SIG-M5 treated with dmso at 0.1 percent for 504 hours (cell line): ENCODE measurements around the gene BCORL1.

ENCODE experiments used
- DNase-seq: peaks from one replicate; lab custom pipeline; 2025; ENCODE audit not compliant: unreplicated experiment; lab: John Stamatoyannopoulos, UW

BCORL1 gene

DNA sequence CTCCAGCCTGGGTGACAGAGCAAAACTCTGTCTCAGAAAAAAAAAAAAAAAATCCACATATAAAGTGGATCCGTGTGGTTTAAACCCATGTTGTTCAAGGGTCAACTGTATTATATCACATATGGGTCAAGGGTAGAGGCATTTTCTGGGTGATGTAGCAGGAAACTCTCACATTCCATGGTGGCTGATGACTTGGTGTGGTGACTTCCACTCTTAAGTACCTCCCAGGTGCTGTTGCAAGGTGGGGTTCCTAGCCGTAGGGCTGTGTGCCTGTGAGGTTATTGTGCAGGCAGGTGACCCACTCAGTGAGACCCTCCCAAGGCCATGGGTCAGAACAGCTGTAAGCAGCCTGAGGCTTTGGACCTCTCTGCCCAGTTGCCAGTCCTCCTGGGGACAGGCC is 110.8 kb downstream of the BCORL1 start:
- DNase-seq = no peak

DNA sequence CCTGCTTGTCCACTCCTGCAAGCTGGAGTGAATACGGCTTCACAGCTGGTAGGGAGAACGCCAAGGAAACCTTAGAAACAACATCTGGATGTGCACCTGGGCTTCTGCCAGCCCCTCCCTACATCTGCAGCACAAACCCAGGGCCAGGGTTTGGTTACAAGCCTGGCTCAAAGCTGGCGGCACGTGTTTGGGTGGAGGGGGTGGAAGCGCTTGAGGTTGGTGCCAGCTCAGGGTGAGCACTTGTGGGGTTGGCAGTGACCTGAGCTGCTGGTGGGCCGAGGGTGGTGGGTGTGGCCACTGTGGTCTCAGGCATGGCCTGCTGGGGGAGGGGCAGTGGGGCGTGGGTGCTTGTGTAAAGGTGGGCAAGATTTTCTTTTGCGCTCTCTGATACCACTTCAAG is 112.3 kb downstream of the BCORL1 start:
- no peak for DNase-seq

DNA sequence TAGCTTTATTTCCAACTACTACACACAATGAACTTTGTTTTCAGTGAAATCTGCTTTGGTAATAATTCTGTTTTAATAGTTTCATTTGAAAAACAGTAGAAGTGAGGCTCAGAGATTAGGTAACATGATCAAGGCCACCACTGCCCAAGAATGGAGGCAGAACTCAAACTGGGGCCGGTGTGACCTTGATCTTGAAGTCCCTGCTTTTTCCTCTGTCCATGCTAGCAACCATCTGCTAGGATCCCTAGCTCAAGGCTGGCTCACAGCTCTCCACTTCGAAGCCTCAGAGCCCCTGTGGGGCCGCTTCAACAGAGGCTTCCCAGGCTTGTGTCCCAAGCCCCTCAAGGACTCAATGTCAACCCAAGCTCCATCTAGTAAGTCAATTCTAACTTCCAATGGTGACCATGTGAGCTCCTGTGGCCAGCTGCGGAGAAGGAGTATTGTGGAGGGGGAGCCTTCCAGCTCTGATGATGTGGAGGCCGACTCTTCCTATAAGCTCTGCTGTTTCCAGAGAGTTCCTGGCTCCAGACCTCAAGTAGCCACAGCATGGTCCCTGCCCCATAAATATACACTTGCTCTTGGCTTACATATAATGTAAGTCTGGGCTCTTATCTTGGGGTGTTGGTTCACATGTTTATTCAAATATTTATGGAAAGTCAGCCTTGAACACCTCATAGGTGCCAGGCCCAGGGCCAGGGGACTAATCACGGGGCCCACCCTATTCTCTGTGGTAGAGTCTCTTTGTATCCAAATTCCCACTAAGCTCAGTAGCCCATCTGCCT is 113.0 kb downstream of the BCORL1 start:
- no peak for DNase-seq

DNA sequence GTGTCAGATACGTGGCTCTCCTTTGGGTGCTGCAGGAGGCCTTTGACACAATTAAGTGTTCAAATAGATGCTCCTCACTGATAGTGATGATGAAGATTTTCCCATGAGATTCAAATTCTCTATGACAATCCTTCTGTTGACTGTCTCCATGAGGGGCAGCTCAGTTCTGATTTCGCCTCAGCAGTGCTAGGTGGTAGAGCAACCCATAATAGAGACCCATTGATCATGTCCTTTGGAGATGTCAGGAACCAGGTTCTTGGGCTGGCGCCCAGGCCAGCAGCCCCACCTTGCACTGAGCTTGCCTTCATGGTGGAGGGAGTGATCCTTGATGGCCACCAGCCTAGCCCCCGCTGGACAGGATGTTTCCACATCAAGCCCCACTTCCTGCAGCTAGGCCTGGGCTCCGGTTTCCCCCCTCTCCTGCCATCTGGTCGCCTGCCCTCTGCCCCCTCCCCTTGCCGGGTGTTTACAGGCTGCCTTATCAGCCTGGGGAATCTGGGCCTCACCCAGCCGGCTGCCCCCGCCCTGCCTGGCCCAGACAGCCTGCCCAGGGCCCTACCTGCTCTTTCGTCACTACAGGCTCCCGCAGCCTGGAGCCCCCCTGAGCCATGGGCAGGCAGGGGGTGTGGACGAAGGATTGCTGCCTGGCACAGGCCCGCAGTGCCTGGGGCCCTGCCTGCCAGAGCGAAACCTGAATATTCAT is 115.2 kb downstream of the BCORL1 start:
- no peak for DNase-seq

DNA sequence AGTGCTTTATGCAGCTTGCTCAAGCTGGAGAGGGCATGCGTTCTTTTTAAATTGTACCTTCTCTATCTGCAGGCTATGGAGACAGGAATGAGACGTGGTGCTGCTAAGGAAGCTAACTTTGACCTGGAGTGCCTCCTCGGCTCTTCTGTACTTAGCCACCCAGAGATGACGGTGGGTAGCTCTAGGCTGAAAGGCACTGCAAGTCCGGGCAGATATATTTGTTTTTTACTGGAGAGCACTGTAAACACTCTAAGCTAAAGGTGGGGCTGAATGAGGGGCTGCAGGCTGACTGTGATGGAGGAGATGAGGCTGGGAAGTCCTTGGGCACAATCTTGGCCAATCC is 115.7 kb downstream of the BCORL1 start:
- DNase-seq = no peak

DNA sequence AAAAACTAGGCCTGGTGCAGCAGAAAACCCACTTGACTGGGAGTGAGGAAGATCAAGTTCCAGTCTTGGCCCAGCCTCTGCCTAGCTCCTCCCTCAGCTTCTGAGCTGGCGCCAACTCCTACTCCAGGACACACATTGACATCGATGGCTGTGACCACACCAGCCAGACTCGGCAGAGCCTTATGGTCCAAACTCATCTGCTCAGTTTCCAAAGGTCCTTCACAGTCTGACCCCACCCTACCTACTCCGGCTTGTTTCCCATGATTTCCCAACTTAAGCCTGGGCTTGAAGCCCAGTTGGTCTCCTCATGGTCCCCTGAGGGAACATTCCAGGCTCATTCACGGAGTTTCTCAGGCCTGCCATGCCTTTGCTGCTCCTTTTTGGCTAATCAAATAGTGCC is 117.7 kb downstream of the BCORL1 start:
- no peak for DNase-seq

DNA sequence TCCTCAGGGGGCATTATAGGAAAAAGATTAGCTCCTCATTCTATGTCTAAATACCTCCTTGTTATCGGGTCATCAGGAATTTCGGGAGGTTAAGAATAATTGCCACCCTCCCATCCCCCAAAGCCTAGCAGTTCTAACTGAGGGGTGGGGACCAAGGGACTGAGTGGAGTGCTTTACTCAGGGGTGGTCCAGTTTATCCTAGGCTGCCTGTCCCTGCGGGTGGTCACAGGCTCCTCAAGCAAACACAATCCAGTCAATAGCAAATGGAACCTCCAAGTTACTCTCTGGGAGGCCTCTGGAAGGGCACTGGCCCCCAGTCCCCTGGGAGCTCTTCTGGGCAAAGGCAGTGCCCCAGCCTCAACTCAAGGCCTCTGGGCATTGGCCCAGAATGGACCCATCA is 121.2 kb downstream of the BCORL1 start:
- no peak for DNase-seq

DNA sequence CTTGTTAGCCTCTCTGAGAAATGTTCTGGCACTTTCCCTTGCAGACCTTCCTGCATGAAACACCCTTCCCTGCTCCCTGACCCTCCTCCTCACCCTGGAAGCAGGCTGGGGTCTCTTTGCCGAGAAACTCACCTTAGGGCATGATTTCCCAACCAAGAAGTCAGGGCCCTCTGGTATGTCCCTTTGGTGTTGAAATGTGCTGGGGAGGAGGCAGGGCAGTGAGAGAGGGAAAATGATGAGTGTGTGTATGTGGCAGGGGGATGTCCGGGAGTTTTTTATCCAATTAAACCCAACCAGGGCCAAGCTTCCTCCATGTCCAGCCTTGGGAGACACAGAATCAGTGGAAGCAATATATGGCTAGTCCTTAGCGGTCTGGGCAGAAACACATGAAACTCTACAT is 122.8 kb downstream of the BCORL1 start:
- DNase-seq = no peak

DNA sequence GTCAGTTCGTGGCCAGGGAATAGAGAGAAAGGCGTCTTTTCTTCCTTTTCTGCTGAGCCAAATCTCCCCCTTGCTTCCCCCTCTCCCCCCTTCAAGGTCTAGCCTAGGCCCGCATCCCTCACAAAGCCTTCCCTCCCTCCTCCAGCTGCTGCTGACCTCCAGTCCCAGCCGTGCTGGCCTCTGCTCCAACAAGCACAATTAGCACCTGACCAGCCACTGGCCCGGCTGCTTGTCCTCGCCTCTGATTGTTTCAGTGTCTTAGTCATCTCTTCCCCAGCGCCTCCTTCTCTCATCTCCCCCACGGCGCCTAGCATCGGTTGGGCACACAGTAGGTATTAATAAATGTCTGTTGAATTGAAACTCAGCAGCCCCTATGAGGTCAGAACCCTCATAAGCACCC is 123.6 kb downstream of the BCORL1 start:
- no peak for DNase-seq
